Adrenal gland (tissue), 5 donors: ENCODE measurements around the gene VPS8.

Experiments used
- CTCF ChIP-seq, 6 experiments: fragments of 450-650 bp in 4 of 6; fragments of 200-600 bp in 2 of 6; sonication (generic) in 1 of 6; IDR thresholded peaks; 1 replicate in 5 of 6; 2 replicates in 1 of 6; pipeline versions ENCODE4 v1.5.1 to v1.8.0; 2016 to 2021; ENCODE audit warnings: antibody characterized with exemption in 6 of 6, mild to moderate bottlenecking in 2 of 6, moderate library complexity in 1 of 6
- POLR2A ChIP-seq, 2 donors: fragments of 450-650 bp; IDR thresholded peaks; one replicate each; pipeline ENCODE4 v1.6.1; 2017; ENCODE audit warnings: antibody characterized with exemption in 2 of 2, mild to moderate bottlenecking in 2 of 2, moderate library complexity in 1 of 2
- donor health status: DM: no; HTN: no; CAD: no.

- no peak for TF ChIP-seq POLR2A (IDR thresholded peaks at IDR 0.05)
- TF ChIP-seq CTCF (IDR thresholded peaks at IDR 0.05) = no peak
These were observed 181.4 kb downstream of the VPS8 start for GRCh38 chr3:184993394-184993793.
